Subcutaneous abdominal adipose tissue (tissue), 5 donors: ENCODE measurements around the gene PPA2.
"Not testable (repeated sequence)": the region's sequence is repeated elsewhere in the genome, so short reads cannot be mapped to it uniquely, and the experiment has no call there.

Source experiments
- H3K27ac ChIP-seq: one replicate; pipeline ENCODE4 v1.7.0; 2013; ENCODE audit warnings: low read depth, mild to moderate bottlenecking, inconsistent platforms, low read length, moderate library complexity
- H3K27me3 ChIP-seq, 5 donors: one replicate each; pipeline ENCODE4 v1.7.0; 2013; ENCODE audit warnings: low read length in 5 of 5, inconsistent platforms in 1 of 5; ENCODE audit not compliant: control insufficient read depth in 5 of 5, insufficient read depth in 4 of 5
- H3K36me3 ChIP-seq, 5 donors: one replicate each; pipeline ENCODE4 v1.7.0; 2013; ENCODE audit warnings: low read length in 5 of 5; ENCODE audit not compliant: control insufficient read depth in 5 of 5, insufficient read depth in 5 of 5
- H3K4me1 ChIP-seq, 5 donors: one replicate each; pipeline ENCODE4 v1.7.0; 2013; ENCODE audit warnings: low read length in 5 of 5, mild to moderate bottlenecking in 3 of 5, moderate library complexity in 1 of 5; ENCODE audit not compliant: control insufficient read depth in 5 of 5, insufficient read depth in 5 of 5
- H3K4me3 ChIP-seq, 5 donors: one replicate each; pipeline ENCODE4 v1.7.0; 2013; ENCODE audit warnings: low read length in 5 of 5, low read depth in 1 of 5
- H3K9ac ChIP-seq, 5 donors: one replicate each; pipeline ENCODE4 v1.7.0; 2013; ENCODE audit warnings: low read length in 5 of 5, mild to moderate bottlenecking in 4 of 5, moderate library complexity in 3 of 5
- H3K9me3 ChIP-seq, 5 donors: one replicate each; pipeline ENCODE4 v1.7.0; 2013; ENCODE audit warnings: low read length in 5 of 5; ENCODE audit not compliant: control insufficient read depth in 5 of 5
- donor health status: healthy.
- donor health status: healthy.
- donor health status: healthy.
- donor health status: healthy.
- donor health status: healthy.

The PPA2 gene

GRCh38 chr4:105461221-105461620 is 12.6 kb downstream of the PPA2 start:
- Histone ChIP-seq H3K27ac (no peak overlapping the region), H3K36me3 (no peaks in the 10 kb centered on the region), H3K9ac (no peak overlapping the region), H3K4me1 (peaks cover 0 to 13% (median 3%) of the 10 kb centered on the region in 5 donors), H3K4me3 (no peak overlapping the region), H3K27me3 (no peaks in the 10 kb centered on the region), H3K9me3 (no peaks in the 10 kb centered on the region)

DNA sequence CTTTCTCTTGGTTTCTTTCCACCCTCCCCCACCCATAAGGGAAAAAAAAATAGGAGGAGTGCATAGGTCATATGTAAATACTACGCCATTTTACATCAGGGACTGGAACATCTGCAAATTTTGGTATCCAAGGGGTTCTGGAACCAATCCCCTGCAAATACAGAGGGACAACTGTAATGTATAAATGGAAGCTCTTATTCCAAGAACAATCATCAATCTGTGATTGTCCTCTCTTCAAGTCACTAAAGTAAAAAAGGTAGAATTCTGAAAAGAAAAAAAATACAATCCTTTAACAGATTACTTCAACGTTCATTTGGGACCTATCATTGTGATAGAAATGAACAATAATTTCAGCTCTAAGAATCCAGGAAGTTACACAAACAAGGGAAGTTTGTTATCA is 13.6 kb downstream of the PPA2 start:
- Histone ChIP-seq H3K9me3 (no peaks in the 10 kb centered on the region), H3K4me3 (no peak overlapping the region), H3K36me3 (peaks cover 0 to 2% (median 0%) of the 10 kb centered on the region in 5 donors), H3K27ac (no peak overlapping the region), H3K9ac (no peak overlapping the region), H3K4me1 (peaks cover 0 to 19% (median 3%) of the 10 kb centered on the region in 5 donors), H3K27me3 (no peaks in the 10 kb centered on the region)

DNA sequence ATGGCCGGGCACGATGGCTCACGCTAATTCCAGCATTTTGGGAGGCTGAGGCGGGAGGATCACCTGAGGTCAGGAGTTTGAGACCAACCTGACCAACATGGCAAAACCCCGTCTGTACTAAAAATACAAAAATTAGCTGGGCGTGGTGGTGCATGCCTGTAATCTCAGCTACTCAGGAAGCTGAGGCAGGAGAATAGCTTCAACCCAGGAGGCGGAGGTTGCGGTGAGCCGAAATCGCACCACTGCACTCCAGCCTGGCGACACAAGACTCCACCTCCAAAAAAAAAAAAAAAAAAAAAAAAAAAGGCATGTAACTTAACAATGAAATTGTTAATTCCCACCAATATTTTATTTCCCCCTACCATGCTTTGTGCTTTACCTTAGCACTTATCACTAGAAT is 15.3 kb downstream of the PPA2 start:
- H3K9me3 ChIP-seq, H3K9ac ChIP-seq, H3K27ac ChIP-seq, H3K36me3 ChIP-seq, H3K4me3 ChIP-seq, H3K27me3 ChIP-seq: not testable (repeated sequence)
- peaks cover 0 to 26% (median 3%) of the 10 kb centered on the region in 5 donors for H3K4me1 ChIP-seq

- H3K9me3 ChIP-seq = no peaks in the 10 kb centered on the region
Measured at GRCh38 chr4:105458001-105458400, 15.9 kb downstream of the PPA2 start.

DNA sequence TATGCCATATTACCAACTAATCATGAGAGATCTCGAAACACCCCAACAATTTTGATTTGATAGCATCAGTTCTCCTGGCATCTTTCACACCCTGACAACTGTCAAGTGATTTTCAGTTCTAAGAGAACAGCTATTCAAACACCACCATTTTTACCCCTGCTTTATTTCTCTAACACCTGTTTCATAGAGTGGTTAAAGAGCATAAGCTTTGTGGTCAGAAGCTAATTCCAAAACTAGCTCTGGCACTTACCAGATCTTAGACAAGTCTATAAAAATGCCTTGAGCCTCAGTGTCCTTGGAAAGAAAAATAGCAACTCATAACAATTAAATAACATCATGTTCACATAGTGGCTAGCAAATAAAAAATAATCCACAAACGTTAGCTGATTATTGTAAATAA is 17.9 kb downstream of the PPA2 start:
- H3K4me3 ChIP-seq = no peak overlapping the region
- no peak overlapping the region for H3K9ac ChIP-seq
- no peak overlapping the region for H3K27ac ChIP-seq
- no peaks in the 10 kb centered on the region for H3K9me3 ChIP-seq
- peaks cover 0 to 18% (median 11%) of the 10 kb centered on the region in 5 donors for H3K36me3 ChIP-seq
- H3K4me1 ChIP-seq = peaks cover 0 to 24% (median 0%) of the 10 kb centered on the region in 5 donors
- no peaks in the 10 kb centered on the region for H3K27me3 ChIP-seq

More at GRCh38 chr4:105458001-105458400, 15.9 kb downstream of the PPA2 start:
- Histone ChIP-seq H3K4me1 (peaks cover 0 to 26% (median 3%) of the 10 kb centered on the region in 5 donors), H3K4me3 (no peak overlapping the region), H3K36me3 (peaks cover 0 to 5% (median 4%) of the 10 kb centered on the region in 5 donors), H3K9ac (no peak overlapping the region), H3K27me3 (no peaks in the 10 kb centered on the region), H3K27ac (no peak overlapping the region)

DNA sequence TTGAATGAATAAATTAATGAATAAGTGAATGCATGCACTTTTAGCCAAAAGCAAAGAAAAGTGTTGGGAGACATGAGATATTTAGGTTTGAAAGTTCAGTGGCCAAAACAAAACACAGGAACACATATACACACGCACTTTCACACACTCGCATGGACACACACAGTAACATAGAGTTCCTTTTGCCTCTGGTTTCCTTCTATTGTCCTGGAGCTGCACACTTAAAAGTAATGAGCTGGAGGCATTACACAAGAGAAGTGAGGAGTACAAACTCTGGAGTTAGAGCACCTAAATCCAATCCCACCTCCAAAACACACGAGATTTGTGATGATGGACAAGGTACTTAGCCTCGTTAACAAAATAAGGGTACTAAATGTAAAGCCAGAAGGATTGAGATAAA is 18.7 kb downstream of the PPA2 start:
- no peak overlapping the region for H3K9ac ChIP-seq
- no peak overlapping the region for H3K4me3 ChIP-seq
- H3K9me3 ChIP-seq = no peaks in the 10 kb centered on the region
- no peak overlapping the region for H3K27ac ChIP-seq
- peaks cover 0 to 19% (median 0%) of the 10 kb centered on the region in 5 donors for H3K4me1 ChIP-seq
- no peaks in the 10 kb centered on the region for H3K27me3 ChIP-seq
- peaks cover 0 to 19% (median 11%) of the 10 kb centered on the region in 5 donors for H3K36me3 ChIP-seq

- Histone ChIP-seq H3K36me3 (peaks cover 0 to 19% (median 11%) of the 10 kb centered on the region in 5 donors), H3K9me3 (no peaks in the 10 kb centered on the region), H3K4me1 (peaks cover 0 to 16% (median 0%) of the 10 kb centered on the region in 5 donors), H3K27ac (no peak overlapping the region), H3K9ac (no peak overlapping the region), H3K4me3 (no peak overlapping the region), H3K27me3 (no peaks in the 10 kb centered on the region)
Measured at GRCh38 chr4:105453550-105454205, 20.2 kb downstream of the PPA2 start.

DNA sequence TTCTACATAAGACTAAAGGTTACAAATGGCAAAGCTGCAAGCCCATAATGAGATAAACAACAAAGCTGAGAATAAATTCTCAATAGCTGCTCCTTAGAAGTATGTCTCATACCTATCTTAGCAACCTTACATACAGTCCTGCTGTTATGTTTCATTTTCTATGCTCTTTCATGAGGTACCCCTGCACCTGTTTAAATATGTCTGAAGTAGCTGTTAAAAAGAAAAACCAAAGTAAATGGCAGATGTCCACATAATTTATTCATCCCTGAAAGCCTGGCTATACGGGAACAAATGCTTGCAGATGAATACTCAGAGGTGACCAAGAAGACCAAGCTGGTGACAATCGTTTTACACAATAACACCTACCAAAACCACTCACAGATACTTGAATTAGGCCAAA is 22.5 kb downstream of the PPA2 start:
- Histone ChIP-seq H3K36me3 (peaks cover 0 to 23% (median 11%) of the 10 kb centered on the region in 5 donors), H3K27me3 (no peaks in the 10 kb centered on the region), H3K9me3 (no peaks in the 10 kb centered on the region), H3K9ac (no peak overlapping the region), H3K4me1 (peaks cover 0 to 14% (median 0%) of the 10 kb centered on the region in 5 donors), H3K27ac (no peak overlapping the region), H3K4me3 (no peak overlapping the region)

DNA sequence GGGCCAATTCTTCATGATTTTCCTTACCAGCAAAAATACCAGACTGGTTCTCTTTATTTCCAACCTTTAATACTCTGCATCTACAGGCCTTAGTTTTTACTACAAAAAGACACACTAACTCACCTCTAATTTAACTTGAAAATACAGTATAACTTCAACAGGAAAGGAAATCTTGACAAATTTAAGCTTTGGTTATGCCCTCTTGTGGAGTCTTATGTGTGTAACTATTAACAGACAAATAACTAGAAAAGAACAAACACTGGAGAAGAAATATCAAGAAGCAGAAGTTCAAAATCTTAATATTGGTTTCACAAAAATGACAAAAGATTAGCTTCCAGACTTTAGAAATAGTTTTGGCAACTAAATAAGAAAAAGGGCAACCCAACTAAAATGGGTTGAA is 33.0 kb downstream of the PPA2 start:
- Histone ChIP-seq H3K4me3 (no peak overlapping the region), H3K27me3 (no peaks in the 10 kb centered on the region), H3K4me1 (no peaks in the 10 kb centered on the region), H3K27ac (no peak overlapping the region), H3K36me3 (peaks cover 16 to 65% (median 30%) of the 10 kb centered on the region in 5 donors), H3K9me3 (no peaks in the 10 kb centered on the region), H3K9ac (no peak overlapping the region)

DNA sequence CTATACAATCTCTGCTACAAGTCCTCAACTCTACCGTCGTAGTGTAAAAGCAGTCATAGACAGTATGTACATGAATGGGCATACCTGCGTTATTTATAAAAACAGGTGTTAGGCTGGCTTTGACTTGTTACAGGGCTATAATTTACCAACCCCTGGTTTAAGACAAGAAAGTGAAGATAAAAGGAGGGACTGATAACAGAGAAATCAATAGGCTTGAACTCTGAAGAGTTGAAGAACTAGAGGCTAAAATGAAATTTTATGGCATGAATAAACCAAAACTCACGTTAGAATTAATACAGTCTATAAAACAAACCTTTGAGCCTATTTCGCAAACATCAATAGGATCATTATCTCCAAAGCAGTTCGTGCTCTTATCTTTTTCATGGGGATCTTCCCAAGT is 36.2 kb downstream of the PPA2 start:
- peaks cover 5 to 48% (median 28%) of the 10 kb centered on the region in 5 donors for H3K36me3 ChIP-seq
- H3K27ac ChIP-seq = no peak overlapping the region
- H3K27me3 ChIP-seq = no peaks in the 10 kb centered on the region
- H3K4me1 ChIP-seq = no peaks in the 10 kb centered on the region
- H3K9me3 ChIP-seq = peaks cover 0 to 2% (median 0%) of the 10 kb centered on the region in 5 donors
- H3K9ac ChIP-seq = no peak overlapping the region
- no peak overlapping the region for H3K4me3 ChIP-seq
